ENCODE data around the gene LMO7.

DNA sequence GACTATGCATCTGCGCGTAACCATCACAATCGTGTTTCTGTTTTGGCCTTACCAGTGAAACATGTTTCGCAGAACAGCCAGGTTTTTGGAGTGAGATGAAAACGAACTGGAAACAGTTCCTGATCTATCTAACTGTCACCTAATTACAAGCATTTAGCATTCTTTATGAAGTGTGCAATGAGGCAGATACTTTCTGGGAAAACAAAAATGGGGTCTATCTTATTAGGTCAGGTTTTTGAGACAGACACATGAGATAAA, 182.8 kb downstream of the LMO7 start:
- TF ChIP-seq POLR2A (IDR thresholded peaks at IDR 0.05; ENCODE audit: control extremely low read depth in 1 of 2, low read depth in 2 of 2, low read length in 2 of 2), result no peak
- TF ChIP-seq, protein P1, sequence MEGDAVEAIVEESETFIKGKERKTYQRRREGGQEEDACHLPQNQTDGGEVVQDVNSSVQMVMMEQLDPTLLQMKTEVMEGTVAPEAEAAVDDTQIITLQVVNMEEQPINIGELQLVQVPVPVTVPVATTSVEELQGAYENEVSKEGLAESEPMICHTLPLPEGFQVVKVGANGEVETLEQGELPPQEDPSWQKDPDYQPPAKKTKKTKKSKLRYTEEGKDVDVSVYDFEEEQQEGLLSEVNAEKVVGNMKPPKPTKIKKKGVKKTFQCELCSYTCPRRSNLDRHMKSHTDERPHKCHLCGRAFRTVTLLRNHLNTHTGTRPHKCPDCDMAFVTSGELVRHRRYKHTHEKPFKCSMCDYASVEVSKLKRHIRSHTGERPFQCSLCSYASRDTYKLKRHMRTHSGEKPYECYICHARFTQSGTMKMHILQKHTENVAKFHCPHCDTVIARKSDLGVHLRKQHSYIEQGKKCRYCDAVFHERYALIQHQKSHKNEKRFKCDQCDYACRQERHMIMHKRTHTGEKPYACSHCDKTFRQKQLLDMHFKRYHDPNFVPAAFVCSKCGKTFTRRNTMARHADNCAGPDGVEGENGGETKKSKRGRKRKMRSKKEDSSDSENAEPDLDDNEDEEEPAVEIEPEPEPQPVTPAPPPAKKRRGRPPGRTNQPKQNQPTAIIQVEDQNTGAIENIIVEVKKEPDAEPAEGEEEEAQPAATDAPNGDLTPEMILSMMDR (IDR thresholded peaks at IDR 0.05; ENCODE audit: control extremely low read depth in 1 of 3, insufficient read depth in 1 of 3, low read depth in 1 of 3, low read length in 3 of 3), result no peak
- TF ChIP-seq SP1 (IDR thresholded peaks at IDR 0.05; ENCODE audit: low read depth, low read length), result no peak
- TF ChIP-seq SUZ12 (IDR thresholded peaks at IDR 0.05; ENCODE audit: low read length), result no peak
